ENCODE measurements around the gene ITGAD. TPM values are rescaled to one million over a fixed set of nuclear protein-coding genes. Genes with fewer than 3 reads are reported as not detected.

The ITGAD gene
- total and polyA plus RNA-seq, 2 of the 8 experiments (the other 6 are each of a cell fraction or from before 2014, with no cell fraction given) = 0.06 TPM; not detected in 1

DNA sequence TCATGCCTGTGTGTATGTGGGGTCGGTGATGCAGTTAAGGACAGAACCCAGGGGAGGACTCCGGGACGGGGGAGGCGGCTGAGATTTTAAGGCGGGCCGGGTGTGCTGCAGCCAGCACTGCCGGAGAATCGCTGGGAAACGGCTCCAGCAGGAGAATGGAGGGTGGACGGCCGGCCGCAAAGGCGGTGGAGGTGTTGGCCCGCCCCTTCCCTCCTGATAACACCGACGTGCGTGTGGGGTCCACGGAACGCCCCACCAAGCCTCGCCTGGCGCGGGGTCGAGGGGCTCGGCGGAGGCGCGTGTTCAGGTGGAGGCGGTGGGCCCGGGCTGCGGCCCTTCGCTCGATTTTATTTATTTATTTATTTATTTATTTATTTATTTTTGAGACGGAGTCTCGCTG lies 48.8 kb downstream of the ITGAD start:
- CTCF ChIA-PET (ENCODE audit: partially characterized antibody) = interaction anchor here (0.6 to 6.5 kb wide), 13 partner anchors 10 to 241 kb away, joined by 3 to 36 read pairs (median 4); partner anchors contain the start of genes COX6A2 and PYCARD
- no peak for TF ChIP-seq RXRA (IDR thresholded peaks at IDR 0.05; ENCODE audit: insufficient read depth, low read depth, low read length)
- TF ChIP-seq GABPA (IDR thresholded peaks at IDR 0.05; ENCODE audit: borderline replicate concordance, insufficient read depth, low read length) = no peak
- no peak for TF ChIP-seq MAFK (IDR thresholded peaks at IDR 0.05; ENCODE audit: low read depth, low read length)
- TF ChIP-seq KDM4A (IDR thresholded peaks at IDR 0.05; ENCODE audit: low read depth, low read length, severe bottlenecking) = no peak
- no peak for TF ChIP-seq SP1 (IDR thresholded peaks at IDR 0.05; ENCODE audit: low read depth, low read length)
- no peak for TF ChIP-seq POU5F1 (IDR thresholded peaks at IDR 0.05; ENCODE audit: low read depth, low read length)
- no peak for TF ChIP-seq JUND (IDR thresholded peaks at IDR 0.05; ENCODE audit: low read length)
- no peak for TF ChIP-seq SP4 (IDR thresholded peaks at IDR 0.05; ENCODE audit: low read length)

More for the DNA sequence above, 48.8 kb downstream of the ITGAD start:
- Histone ChIP-seq H3K14ac (ENCODE audit: insufficient read length) (no peak overlapping the region), H3K36me3 (ENCODE audit: control insufficient read depth in 2 of 4, insufficient read depth in 4 of 4, low read length in 3 of 4) (no peaks in the 10 kb centered on the region), H4K20me1 (replicated peaks in 1 of 2; ENCODE audit: control insufficient read depth in 1 of 2, insufficient read depth in 2 of 2, low read length in 2 of 2) (no peaks in the 10 kb centered on the region), H3K4ac (replicated peaks; ENCODE audit: insufficient read length, low read depth, low read length) (no peak overlapping the region), H4K5ac (ENCODE audit: insufficient read length, low read depth, low read length) (no peak overlapping the region), H2AK5ac (ENCODE audit: low read depth, low read length) (no peak overlapping the region), H2BK120ac (replicated peaks; ENCODE audit: low read depth, low read length) (no peak overlapping the region), H3K4me2 (ENCODE audit: insufficient read depth in 1 of 2, low read depth in 2 of 2, low read length in 2 of 2) (0 out of 4 replicates have a peak overlapping the region, but pooled peaks have one; percentile 7 to 13), H3K79me1 (ENCODE audit: low read depth, low read length) (no peaks in the 10 kb centered on the region), H4K91ac (replicated peaks; ENCODE audit: insufficient read length, low read length) (no peak overlapping the region), H2BK20ac (ENCODE audit: low read length) (no peak overlapping the region), H3K23ac (ENCODE audit: insufficient read length) (no peak overlapping the region), H3K27ac (ENCODE audit: low read depth, low read length) (no peak overlapping the region), H3K56ac (replicated peaks; ENCODE audit: insufficient read length, low read depth, low read length) (no peak overlapping the region), H2AFZ (ENCODE audit: low read length) (no peak overlapping the region), H3K9ac (replicated peaks in 1 of 4; ENCODE audit: extremely low read depth in 1 of 4, low read depth in 3 of 4, low read length in 3 of 4) (no peak overlapping the region), H4K8ac (ENCODE audit: extremely low read depth, insufficient read depth, low read length) (0 out of 2 replicates have a peak overlapping the region, but pooled peaks have one; percentile 57), H3K9me3 (ENCODE audit: insufficient read depth in 2 of 2, low read depth in 1 of 2, low read length in 1 of 2) (no peaks in the 10 kb centered on the region), H2BK5ac (ENCODE audit: low read depth, low read length) (no peak overlapping the region), H2BK15ac (ENCODE audit: low read length) (no peak overlapping the region), H3K79me2 (ENCODE audit: control insufficient read depth in 1 of 2, insufficient read depth in 2 of 2, low read length in 2 of 2) (no peaks in the 10 kb centered on the region), H2BK12ac (ENCODE audit: low read depth, low read length) (no peak overlapping the region), H3K4me3 (ENCODE audit: extremely low read depth in 1 of 4, insufficient read depth in 2 of 4, low read depth in 3 of 4, low read length in 4 of 4) (peak overlapping the region in 1 of 4 experiments; percentile 69; a peak in 1 of 8 replicates), H3K27me3 (replicated peaks in 1 of 4; ENCODE audit: control insufficient read depth in 3 of 4, extremely low read depth in 1 of 4, insufficient read depth in 3 of 4, low read length in 3 of 4) (peaks cover 0 to 2% (median 0%) of the 10 kb centered on the region in 4 experiments; a peak in 1 of 7 replicates), H3K23me2 (ENCODE audit: low read depth, low read length) (no peaks in the 10 kb centered on the region; the same call in 1 of the 2 replicates), H3K4me1 (replicated peaks in 1 of 4; ENCODE audit: control insufficient read depth in 3 of 4, insufficient read depth in 4 of 4, low read length in 3 of 4) (no peaks in the 10 kb centered on the region), H3K18ac (ENCODE audit: extremely low read depth, low read length) (no peak overlapping the region)
- 94% methylated on average over 31 of the region's 34 CpGs; no CpG with 5 or more reads in 1 of the 2 experiments for WGBS, 2 experiments (ENCODE audit: extremely low coverage in 1 of 2, insufficient coverage in 1 of 2, insufficient read length in 1 of 2, insufficient replicate concordance in 2 of 2, low coverage in 1 of 2, low lambda C conversion rate in 2 of 2, missing lambda C conversion rate in 1 of 2)
- POLR2A ChIA-PET (ENCODE audit: partially characterized antibody) = interaction anchor here (0.8 to 1.7 kb wide), 7 partner anchors 10 to 261 kb away, joined by 3 to 8 read pairs (median 4); partner anchors contain the start of gene RUSF1
- DNase-seq (ENCODE audit: low read depth in 1 of 2, low spot score in 2 of 2) = no peak
- FAIRE-seq = no peak

Measured in H1 (cell line).